GM12878 (cell line): Measurements from ENCODE around the gene ADPRS. TPM values are rescaled to one million over a fixed set of nuclear protein-coding genes. Genes with fewer than 3 reads are reported as not detected.
A peak's percentile ranks its signal among the peaks of the same experiment; 100 is the strongest.

Experiments
- CREM ChIP-seq: IDR thresholded peaks from 2 replicates; pipeline ENCODE4 v1.6.1; 2014; ENCODE audit warnings: antibody characterized with exemption, low read depth
- DPF2 ChIP-seq: fragments of 450-650 bp; IDR thresholded peaks from 2 replicates; pipeline ENCODE4 v1.6.1; 2017; ENCODE audit warnings: mild to moderate bottlenecking
- EZH2 ChIP-seq: IDR thresholded peaks from 2 replicates; pipeline ENCODE4 v1.6.1; 2012; ENCODE audit warnings: low read depth, mild to moderate bottlenecking, control low read depth, inconsistent platforms, low read length, borderline replicate concordance; ENCODE audit not compliant: control insufficient read depth
- FOXK2 ChIP-seq: fragments of 450-650 bp; IDR thresholded peaks from 2 replicates; pipeline ENCODE4 v1.6.1; 2017; ENCODE audit warnings: mild to moderate bottlenecking, moderate library complexity
- MTA3 ChIP-seq: IDR thresholded peaks from 2 replicates; pipeline ENCODE4 v1.6.1; 2012; ENCODE audit warnings: low read length, inconsistent platforms, borderline replicate concordance
- NR2C2 ChIP-seq: IDR thresholded peaks from 2 replicates; pipeline ENCODE4 v1.6.1; 2011; ENCODE audit warnings: borderline replicate concordance, low read depth; ENCODE audit not compliant: control insufficient read depth, insufficient read length
- PAX5 ChIP-seq: IDR thresholded peaks from 2 replicates; pipeline ENCODE4 v1.6.1; 2011; ENCODE audit warnings: low read depth, low read length, borderline replicate concordance
- RUNX3 ChIP-seq: IDR thresholded peaks from 2 replicates; pipeline ENCODE4 v1.6.1; 2012; ENCODE audit warnings: low read length, inconsistent platforms
- SUZ12 ChIP-seq: fragments of 200-600 bp; sonication (generic); IDR thresholded peaks from one replicate; pipeline ENCODE4 v1.6.1; 2018; ENCODE audit warnings: antibody characterized with exemption, mild to moderate bottlenecking; ENCODE audit not compliant: unreplicated experiment
- ZNF207 ChIP-seq: fragments of 450-650 bp; IDR thresholded peaks from 2 replicates; pipeline ENCODE4 v1.6.1; 2014; ENCODE audit warnings: antibody characterized with exemption, mild to moderate bottlenecking, borderline replicate concordance
- ZNF217 ChIP-seq: fragments of 450-650 bp; IDR thresholded peaks from 2 replicates; pipeline ENCODE4 v1.6.1; 2017; ENCODE audit warnings: antibody characterized with exemption, mild to moderate bottlenecking
- ZNF274 ChIP-seq: IDR thresholded peaks from one replicate; pipeline ENCODE4 v1.8.0; 2011; ENCODE audit not compliant: insufficient read length, insufficient read depth
- ZNF384 ChIP-seq: IDR thresholded peaks from 2 replicates; pipeline ENCODE4 v1.6.1; 2012; ENCODE audit warnings: low read depth, mild to moderate bottlenecking, low read length, improper control_type of control experiment, borderline replicate concordance
- ZNF622 ChIP-seq: fragments of 450-650 bp; IDR thresholded peaks from 2 replicates; pipeline ENCODE4 v1.6.1; 2017; ENCODE audit warnings: mild to moderate bottlenecking, inconsistent platforms
- ZZZ3 ChIP-seq: IDR thresholded peaks from 2 replicates; pipeline ENCODE4 v1.6.1; 2011; ENCODE audit warnings: low read depth; ENCODE audit not compliant: control insufficient read depth, insufficient read length
- polyA plus RNA-seq, 11 experiments: library from polyadenylated mRNA; depleted of rRNA in 4 of 11; unstranded in 6 of 11; stranded (reverse) in 5 of 11; fragments of >200 nt; fragmentation: Nextera tagmentation in 4 of 11; fragmentation: Illumina TruSeq in 1 of 11; extraction: Ambion mirVana in 4 of 11; extraction: Trizol in 1 of 11; gene quantifications; 1 replicate in 1 of 11; 2 replicates in 10 of 11; pipeline versions ENCODE4 v1.2.1 to v1.2.3, GENCODE V29; 2011 to 2016; ENCODE audit warnings: inconsistent platforms in 2 of 11, missing spikeins in 2 of 11, low read depth in 1 of 11
- total RNA-seq, 4 experiments: library from RNA; depleted of rRNA in 3 of 4; stranded (reverse); fragments of >200 nt in 3 of 4; fragmentation: Illumina TruSeq in 1 of 4; extraction: Trizol in 1 of 4; gene quantifications; 2 replicates each; pipeline versions ENCODE4 v1.2.1 to v1.2.3, GENCODE V29; 2013 to 2021
- TF ChIP-seq, protein P1 (sequence below): fragments of 450-650 bp; conservative IDR thresholded peaks from 2 replicates; pipeline ENCODE4 v1.6.1; 2017; ENCODE audit warnings: mild to moderate bottlenecking, moderate library complexity
- TF ChIP-seq, protein P2 (sequence below): fragments of 450-650 bp; IDR thresholded peaks from 2 replicates; pipeline ENCODE4 v1.6.1; 2016; ENCODE audit warnings: mild to moderate bottlenecking
- TF ChIP-seq, protein P3 (sequence below): fragments of 450-650 bp; IDR thresholded peaks from 2 replicates; pipeline ENCODE4 v1.6.1; 2017; ENCODE audit warnings: borderline replicate concordance
- TF ChIP-seq, protein P4 (sequence below): fragments of 150-350 bp; IDR thresholded peaks from 2 replicates; pipeline ENCODE4 v1.6.1; 2014; ENCODE audit warnings: mild to moderate bottlenecking, low read depth, low read length
- TF ChIP-seq, protein P5 (sequence below): fragments of 450-650 bp; IDR thresholded peaks from 2 replicates; pipeline ENCODE4 v1.6.1; 2016; ENCODE audit warnings: mild to moderate bottlenecking, moderate library complexity, borderline replicate concordance

Gene ADPRS
- total and polyA plus RNA-seq, 10 of the 15 experiments (the other 5 are each of a cell fraction or from before 2014, with no cell fraction given), result 7.6 to 57.6 (median 39.1) TPM

DNA sequence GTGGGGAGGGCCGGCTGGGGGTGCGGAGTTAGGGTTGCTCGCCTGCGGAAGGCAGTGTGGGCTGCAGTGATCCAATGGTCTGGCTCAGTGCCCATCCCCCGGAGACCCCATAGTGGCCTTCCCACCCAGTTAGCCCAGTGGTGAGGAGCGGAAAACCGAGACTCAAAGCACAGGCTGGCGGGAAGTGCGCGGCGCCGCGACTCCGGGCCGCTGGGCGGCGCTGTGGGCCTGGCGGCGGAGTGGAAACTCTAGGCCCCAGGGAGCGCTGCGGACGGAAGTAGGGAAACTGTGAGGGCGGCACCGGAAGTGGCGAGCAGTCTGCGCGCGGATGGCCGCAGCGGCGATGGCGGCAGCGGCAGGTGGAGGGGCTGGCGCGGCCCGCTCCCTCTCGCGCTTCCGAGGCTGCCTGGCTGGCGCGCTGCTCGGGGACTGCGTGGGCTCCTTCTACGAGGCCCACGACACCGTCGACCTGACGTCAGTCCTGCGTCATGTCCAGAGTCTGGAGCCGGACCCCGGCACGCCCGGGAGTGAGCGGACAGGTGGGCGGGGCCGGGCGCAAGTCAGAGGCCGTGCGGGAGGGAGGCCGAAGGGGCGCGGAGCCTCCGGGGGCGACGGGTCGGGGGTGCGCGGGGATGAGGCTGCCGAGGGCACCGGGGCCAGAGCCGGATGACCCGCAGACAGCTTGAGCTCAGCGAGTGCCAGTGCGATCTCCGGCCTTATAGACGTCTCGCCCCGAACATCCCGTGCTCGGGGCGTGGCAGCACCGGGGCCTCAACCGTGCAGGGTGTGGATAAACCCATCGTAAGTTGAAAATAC, at the start of gene ADPRS (continued):
- TF ChIP-seq, protein P1, sequence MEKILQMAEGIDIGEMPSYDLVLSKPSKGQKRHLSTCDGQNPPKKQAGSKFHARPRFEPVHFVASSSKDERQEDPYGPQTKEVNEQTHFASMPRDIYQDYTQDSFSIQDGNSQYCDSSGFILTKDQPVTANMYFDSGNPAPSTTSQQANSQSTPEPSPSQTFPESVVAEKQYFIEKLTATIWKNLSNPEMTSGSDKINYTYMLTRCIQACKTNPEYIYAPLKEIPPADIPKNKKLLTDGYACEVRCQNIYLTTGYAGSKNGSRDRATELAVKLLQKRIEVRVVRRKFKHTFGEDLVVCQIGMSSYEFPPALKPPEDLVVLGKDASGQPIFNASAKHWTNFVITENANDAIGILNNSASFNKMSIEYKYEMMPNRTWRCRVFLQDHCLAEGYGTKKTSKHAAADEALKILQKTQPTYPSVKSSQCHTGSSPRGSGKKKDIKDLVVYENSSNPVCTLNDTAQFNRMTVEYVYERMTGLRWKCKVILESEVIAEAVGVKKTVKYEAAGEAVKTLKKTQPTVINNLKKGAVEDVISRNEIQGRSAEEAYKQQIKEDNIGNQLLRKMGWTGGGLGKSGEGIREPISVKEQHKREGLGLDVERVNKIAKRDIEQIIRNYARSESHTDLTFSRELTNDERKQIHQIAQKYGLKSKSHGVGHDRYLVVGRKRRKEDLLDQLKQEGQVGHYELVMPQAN, result peak; percentile 98
- TF ChIP-seq, protein P2, sequence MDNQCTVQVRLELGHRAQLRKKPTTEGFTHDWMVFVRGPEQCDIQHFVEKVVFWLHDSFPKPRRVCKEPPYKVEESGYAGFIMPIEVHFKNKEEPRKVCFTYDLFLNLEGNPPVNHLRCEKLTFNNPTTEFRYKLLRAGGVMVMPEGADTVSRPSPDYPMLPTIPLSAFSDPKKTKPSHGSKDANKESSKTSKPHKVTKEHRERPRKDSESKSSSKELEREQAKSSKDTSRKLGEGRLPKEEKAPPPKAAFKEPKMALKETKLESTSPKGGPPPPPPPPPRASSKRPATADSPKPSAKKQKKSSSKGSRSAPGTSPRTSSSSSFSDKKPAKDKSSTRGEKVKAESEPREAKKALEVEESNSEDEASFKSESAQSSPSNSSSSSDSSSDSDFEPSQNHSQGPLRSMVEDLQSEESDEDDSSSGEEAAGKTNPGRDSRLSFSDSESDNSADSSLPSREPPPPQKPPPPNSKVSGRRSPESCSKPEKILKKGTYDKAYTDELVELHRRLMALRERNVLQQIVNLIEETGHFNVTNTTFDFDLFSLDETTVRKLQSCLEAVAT, result no peak; the same call in 1 of the 2 replicates
- TF ChIP-seq, protein P3, sequence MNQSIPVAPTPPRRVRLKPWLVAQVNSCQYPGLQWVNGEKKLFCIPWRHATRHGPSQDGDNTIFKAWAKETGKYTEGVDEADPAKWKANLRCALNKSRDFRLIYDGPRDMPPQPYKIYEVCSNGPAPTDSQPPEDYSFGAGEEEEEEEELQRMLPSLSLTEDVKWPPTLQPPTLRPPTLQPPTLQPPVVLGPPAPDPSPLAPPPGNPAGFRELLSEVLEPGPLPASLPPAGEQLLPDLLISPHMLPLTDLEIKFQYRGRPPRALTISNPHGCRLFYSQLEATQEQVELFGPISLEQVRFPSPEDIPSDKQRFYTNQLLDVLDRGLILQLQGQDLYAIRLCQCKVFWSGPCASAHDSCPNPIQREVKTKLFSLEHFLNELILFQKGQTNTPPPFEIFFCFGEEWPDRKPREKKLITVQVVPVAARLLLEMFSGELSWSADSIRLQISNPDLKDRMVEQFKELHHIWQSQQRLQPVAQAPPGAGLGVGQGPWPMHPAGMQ, result no peak
- TF ChIP-seq FOXK2, result no peak
- TF ChIP-seq ZNF384, result no peak
- TF ChIP-seq SUZ12, result no peak
- no peak for TF ChIP-seq PAX5
- TF ChIP-seq ZNF274, result no peak
- TF ChIP-seq RUNX3, result peak; percentile 86
- TF ChIP-seq ZNF207, result peak; percentile 97
- TF ChIP-seq ZNF217, result no peak
- TF ChIP-seq, protein P4, sequence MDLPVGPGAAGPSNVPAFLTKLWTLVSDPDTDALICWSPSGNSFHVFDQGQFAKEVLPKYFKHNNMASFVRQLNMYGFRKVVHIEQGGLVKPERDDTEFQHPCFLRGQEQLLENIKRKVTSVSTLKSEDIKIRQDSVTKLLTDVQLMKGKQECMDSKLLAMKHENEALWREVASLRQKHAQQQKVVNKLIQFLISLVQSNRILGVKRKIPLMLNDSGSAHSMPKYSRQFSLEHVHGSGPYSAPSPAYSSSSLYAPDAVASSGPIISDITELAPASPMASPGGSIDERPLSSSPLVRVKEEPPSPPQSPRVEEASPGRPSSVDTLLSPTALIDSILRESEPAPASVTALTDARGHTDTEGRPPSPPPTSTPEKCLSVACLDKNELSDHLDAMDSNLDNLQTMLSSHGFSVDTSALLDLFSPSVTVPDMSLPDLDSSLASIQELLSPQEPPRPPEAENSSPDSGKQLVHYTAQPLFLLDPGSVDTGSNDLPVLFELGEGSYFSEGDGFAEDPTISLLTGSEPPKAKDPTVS, result no peak
- no peak for TF ChIP-seq NR2C2
- TF ChIP-seq CREM, result peak; percentile 95
- no peak for TF ChIP-seq MTA3
- TF ChIP-seq DPF2, result peak; percentile 74
- no peak for TF ChIP-seq EZH2
- TF ChIP-seq, protein P5, sequence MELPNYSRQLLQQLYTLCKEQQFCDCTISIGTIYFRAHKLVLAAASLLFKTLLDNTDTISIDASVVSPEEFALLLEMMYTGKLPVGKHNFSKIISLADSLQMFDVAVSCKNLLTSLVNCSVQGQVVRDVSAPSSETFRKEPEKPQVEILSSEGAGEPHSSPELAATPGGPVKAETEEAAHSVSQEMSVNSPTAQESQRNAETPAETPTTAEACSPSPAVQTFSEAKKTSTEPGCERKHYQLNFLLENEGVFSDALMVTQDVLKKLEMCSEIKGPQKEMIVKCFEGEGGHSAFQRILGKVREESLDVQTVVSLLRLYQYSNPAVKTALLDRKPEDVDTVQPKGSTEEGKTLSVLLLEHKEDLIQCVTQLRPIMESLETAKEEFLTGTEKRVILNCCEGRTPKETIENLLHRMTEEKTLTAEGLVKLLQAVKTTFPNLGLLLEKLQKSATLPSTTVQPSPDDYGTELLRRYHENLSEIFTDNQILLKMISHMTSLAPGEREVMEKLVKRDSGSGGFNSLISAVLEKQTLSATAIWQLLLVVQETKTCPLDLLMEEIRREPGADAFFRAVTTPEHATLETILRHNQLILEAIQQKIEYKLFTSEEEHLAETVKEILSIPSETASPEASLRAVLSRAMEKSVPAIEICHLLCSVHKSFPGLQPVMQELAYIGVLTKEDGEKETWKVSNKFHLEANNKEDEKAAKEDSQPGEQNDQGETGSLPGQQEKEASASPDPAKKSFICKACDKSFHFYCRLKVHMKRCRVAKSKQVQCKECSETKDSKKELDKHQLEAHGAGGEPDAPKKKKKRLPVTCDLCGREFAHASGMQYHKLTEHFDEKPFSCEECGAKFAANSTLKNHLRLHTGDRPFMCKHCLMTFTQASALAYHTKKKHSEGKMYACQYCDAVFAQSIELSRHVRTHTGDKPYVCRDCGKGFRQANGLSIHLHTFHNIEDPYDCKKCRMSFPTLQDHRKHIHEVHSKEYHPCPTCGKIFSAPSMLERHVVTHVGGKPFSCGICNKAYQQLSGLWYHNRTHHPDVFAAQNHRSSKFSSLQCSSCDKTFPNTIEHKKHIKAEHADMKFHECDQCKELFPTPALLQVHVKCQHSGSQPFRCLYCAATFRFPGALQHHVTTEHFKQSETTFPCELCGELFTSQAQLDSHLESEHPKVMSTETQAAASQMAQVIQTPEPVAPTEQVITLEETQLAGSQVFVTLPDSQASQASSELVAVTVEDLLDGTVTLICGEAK, result peak; percentile 89
- TF ChIP-seq ZZZ3, result no peak
- no peak for TF ChIP-seq ZNF622
